Kasumi-1 (cell line): Measurements from ENCODE around the gene AGGF1.
"Not testable (repeated sequence)": the region's sequence is repeated elsewhere in the genome, so short reads cannot be mapped to it uniquely, and the experiment has no call there.

Experiments used
- DNase-seq, 2 experiments: peaks; one replicate each; lab custom pipeline; 2025; lab: John Stamatoyannopoulos, UW

Gene AGGF1

GRCh38 chr5:77086368-77086688 is 56.1 kb downstream of the AGGF1 start:
- DNase-seq: no peak

- peak; percentile 68 to 80 for DNase-seq
Measured at GRCh38 chr5:77086689-77087483, 56.7 kb downstream of the AGGF1 start, which contains the start of gene ZBED3. TSS of gene ZBED3 (minus strand) at chr5:77087285. CDS start at chr5:77077878, 9,407 bp downstream.

- peak; percentile 88 to 89 for DNase-seq
Measured at GRCh38 chr5:77087484-77088261, 57.5 kb downstream of the AGGF1 start.

- DNase-seq: no peak
Measured at GRCh38 chr5:77095189-77095588, 65.0 kb downstream of the AGGF1 start.

GRCh38 chr5:77101298-77101697 is 71.1 kb downstream of the AGGF1 start:
- DNase-seq: no peak

GRCh38 chr5:77102549-77102948 is 72.3 kb downstream of the AGGF1 start:
- DNase-seq: no peak

- DNase-seq: no peak
Measured at GRCh38 chr5:77103457-77103856, 73.3 kb downstream of the AGGF1 start.

- DNase-seq: no peak
Measured at GRCh38 chr5:77104813-77105212, 74.6 kb downstream of the AGGF1 start.

GRCh38 chr5:77107035-77107434 is 76.8 kb downstream of the AGGF1 start:
- DNase-seq: not testable (repeated sequence)
